ENCODE data around the gene OTOG.
A peak's percentile ranks its signal among the peaks of the same experiment; 100 is the strongest.

The OTOG gene

GRCh38 chr11:17547051-17547577 is at the start of gene OTOG:
OTOG (plus strand) TSS chr11:17547259; CDS start chr11:17547373, 114 bp downstream.
- peak; percentile 97 for DNase-seq

- DNase-seq, result peak; percentile 94
Measured at GRCh38 chr11:17498058-17498457, 49.0 kb upstream of the OTOG start.

- peak; percentile 90 for DNase-seq
Measured at GRCh38 chr11:17498475-17498874, 48.6 kb upstream of the OTOG start.

- DNase-seq, result no peak
Measured at GRCh38 chr11:17500673-17501072, 46.4 kb upstream of the OTOG start.

GRCh38 chr11:17502630-17503029 is 44.4 kb upstream of the OTOG start:
- no peak for DNase-seq

GRCh38 chr11:17504330-17505107 is 42.5 kb upstream of the OTOG start:
- peak; percentile 87 for DNase-seq

GRCh38 chr11:17505146-17505545 is 41.9 kb upstream of the OTOG start:
- DNase-seq, result no peak

GRCh38 chr11:17506314-17506713 is 40.7 kb upstream of the OTOG start:
- no peak for DNase-seq

- no peak for DNase-seq
Measured at GRCh38 chr11:17506942-17507341, 40.1 kb upstream of the OTOG start.

- DNase-seq, result no peak
Measured at GRCh38 chr11:17507773-17508172, 39.3 kb upstream of the OTOG start.

- no peak for DNase-seq
Measured at GRCh38 chr11:17508306-17508705, 38.8 kb upstream of the OTOG start.

GRCh38 chr11:17508791-17509190 is 38.3 kb upstream of the OTOG start:
- DNase-seq, result no peak

- DNase-seq, result no peak
Measured at GRCh38 chr11:17510507-17511206, 36.4 kb upstream of the OTOG start.

- no peak for DNase-seq
Measured at GRCh38 chr11:17511571-17511970, 35.5 kb upstream of the OTOG start.

- no peak for DNase-seq
Measured at GRCh38 chr11:17512101-17512500, 35.0 kb upstream of the OTOG start.

GRCh38 chr11:17513853-17514252 is 33.2 kb upstream of the OTOG start:
- no peak for DNase-seq

GRCh38 chr11:17514476-17514875 is 32.6 kb upstream of the OTOG start:
- DNase-seq, result no peak

GRCh38 chr11:17515443-17516176 is 31.4 kb upstream of the OTOG start:
- peak; percentile 13 for DNase-seq

- no peak for DNase-seq
Measured at GRCh38 chr11:17516551-17517150, 30.4 kb upstream of the OTOG start.

- no peak for DNase-seq
Measured at GRCh38 chr11:17517186-17517585, 29.9 kb upstream of the OTOG start.

GRCh38 chr11:17518366-17518765 is 28.7 kb upstream of the OTOG start:
- no peak for DNase-seq

GRCh38 chr11:17519061-17519885 is 27.8 kb upstream of the OTOG start:
- peak; percentile 77 for DNase-seq
